HG03575 (cell line): Measurements from ENCODE around the gene ADGRG1.
"Not testable (repeated sequence)": the region's sequence is repeated elsewhere in the genome, so short reads cannot be mapped to it uniquely, and the experiment has no call there.

Experiments
- ATAC-seq: cut with Tn5 transposase; IDR thresholded peaks from one replicate; pipeline ENCODE4 v1.9.1; 2021; ENCODE audit not compliant: unreplicated experiment, insufficient number of reproducible peaks, low FRiP score; ENCODE audit errors: extremely low read depth

The ADGRG1 gene

GRCh38 chr16:57660715-57661463, 32.5 kb downstream of the ADGRG1 start:
- ATAC-seq = no peak

- ATAC-seq = no peak
Measured at GRCh38 chr16:57661510-57661909, 33.1 kb downstream of the ADGRG1 start.

GRCh38 chr16:57661936-57662906, 33.8 kb downstream of the ADGRG1 start:
- no peak for ATAC-seq

- no peak for ATAC-seq
Measured at GRCh38 chr16:57663436-57663835, 35.0 kb downstream of the ADGRG1 start.

GRCh38 chr16:57663917-57664661, 35.7 kb downstream of the ADGRG1 start:
- ATAC-seq = no peak

- no peak for ATAC-seq
Measured at GRCh38 chr16:57664662-57665025, 36.2 kb downstream of the ADGRG1 start.

- no peak for ATAC-seq
Measured at GRCh38 chr16:57665541-57665940, 37.1 kb downstream of the ADGRG1 start.

GRCh38 chr16:57666353-57667047, 38.1 kb downstream of the ADGRG1 start:
- no peak for ATAC-seq

GRCh38 chr16:57667048-57667525, 38.7 kb downstream of the ADGRG1 start:
- ATAC-seq = no peak

- no peak for ATAC-seq
Measured at GRCh38 chr16:57667526-57668262, 39.3 kb downstream of the ADGRG1 start.

- ATAC-seq = no peak
Measured at GRCh38 chr16:57668263-57668571, 39.8 kb downstream of the ADGRG1 start, which contains the start of gene ADGRG3. Gene ADGRG3 (plus strand): TSS chr16:57668306. CDS start chr16:57668348, 42 bp downstream.

- ATAC-seq = no peak
Measured at GRCh38 chr16:57668630-57669475, 40.4 kb downstream of the ADGRG1 start.

GRCh38 chr16:57669476-57670162, 41.2 kb downstream of the ADGRG1 start:
- no peak for ATAC-seq

- no peak for ATAC-seq
Measured at GRCh38 chr16:57670196-57670595, 41.8 kb downstream of the ADGRG1 start.

- not testable (repeated sequence) for ATAC-seq
Measured at GRCh38 chr16:57671451-57671850, 43.0 kb downstream of the ADGRG1 start.

- no peak for ATAC-seq
Measured at GRCh38 chr16:57672416-57672815, 44.0 kb downstream of the ADGRG1 start.

GRCh38 chr16:57672824-57673223, 44.4 kb downstream of the ADGRG1 start:
- no peak for ATAC-seq
